GM12873 (cell line): ENCODE results near the gene LDLRAD3.

Source experiments
- TF ChIP-seq, protein P1 (sequence below): IDR thresholded peaks from 2 replicates; pipeline ENCODE4 v1.5.1; 2012; ENCODE audit warnings: low read depth, mild to moderate bottlenecking, moderate library complexity, low read length, control low read depth; ENCODE audit not compliant: insufficient read depth; ENCODE audit errors: missing control alignments

LDLRAD3 gene

DNA sequence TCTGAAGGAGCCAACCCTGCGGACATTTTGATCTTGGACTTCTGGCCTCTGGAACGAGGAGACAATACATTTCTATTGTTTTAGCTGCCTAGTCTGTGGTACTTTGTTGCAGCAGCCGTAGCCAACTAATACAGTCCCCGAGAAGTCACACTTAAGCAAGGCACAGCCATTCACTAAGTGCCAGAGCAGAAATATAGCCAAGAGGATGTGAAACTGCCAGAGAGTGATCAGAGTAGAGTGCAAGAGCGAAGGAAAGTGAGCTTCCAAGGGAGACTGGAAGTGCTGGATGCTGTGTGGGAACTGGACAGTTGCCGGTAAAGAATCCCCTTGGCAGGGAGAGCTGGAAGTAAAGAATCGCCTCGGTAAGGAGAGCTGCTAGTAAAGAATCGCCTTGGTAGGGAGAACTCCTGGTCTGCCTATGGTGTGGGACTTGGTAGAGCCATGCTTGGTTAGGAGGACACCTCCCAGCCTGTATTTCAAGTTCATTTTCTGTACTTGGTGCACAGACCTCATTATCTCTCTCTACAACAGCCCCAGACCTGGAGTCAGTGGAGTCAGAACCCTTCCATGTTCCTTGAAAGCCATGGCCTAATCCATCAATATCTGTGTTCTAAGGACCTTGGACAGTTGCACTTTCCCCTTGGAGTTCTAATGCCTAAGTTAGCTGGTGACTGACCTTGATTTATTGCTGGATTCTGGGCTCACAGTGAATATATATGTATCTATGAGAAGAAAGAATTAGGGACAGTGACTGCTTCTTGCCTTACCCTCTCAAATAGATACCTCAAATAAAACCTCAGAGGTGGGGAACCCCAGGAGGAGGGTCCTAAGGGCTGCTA lies 162.1 kb downstream of the LDLRAD3 start:
- TF ChIP-seq, protein P1, sequence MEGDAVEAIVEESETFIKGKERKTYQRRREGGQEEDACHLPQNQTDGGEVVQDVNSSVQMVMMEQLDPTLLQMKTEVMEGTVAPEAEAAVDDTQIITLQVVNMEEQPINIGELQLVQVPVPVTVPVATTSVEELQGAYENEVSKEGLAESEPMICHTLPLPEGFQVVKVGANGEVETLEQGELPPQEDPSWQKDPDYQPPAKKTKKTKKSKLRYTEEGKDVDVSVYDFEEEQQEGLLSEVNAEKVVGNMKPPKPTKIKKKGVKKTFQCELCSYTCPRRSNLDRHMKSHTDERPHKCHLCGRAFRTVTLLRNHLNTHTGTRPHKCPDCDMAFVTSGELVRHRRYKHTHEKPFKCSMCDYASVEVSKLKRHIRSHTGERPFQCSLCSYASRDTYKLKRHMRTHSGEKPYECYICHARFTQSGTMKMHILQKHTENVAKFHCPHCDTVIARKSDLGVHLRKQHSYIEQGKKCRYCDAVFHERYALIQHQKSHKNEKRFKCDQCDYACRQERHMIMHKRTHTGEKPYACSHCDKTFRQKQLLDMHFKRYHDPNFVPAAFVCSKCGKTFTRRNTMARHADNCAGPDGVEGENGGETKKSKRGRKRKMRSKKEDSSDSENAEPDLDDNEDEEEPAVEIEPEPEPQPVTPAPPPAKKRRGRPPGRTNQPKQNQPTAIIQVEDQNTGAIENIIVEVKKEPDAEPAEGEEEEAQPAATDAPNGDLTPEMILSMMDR, result no peak

DNA sequence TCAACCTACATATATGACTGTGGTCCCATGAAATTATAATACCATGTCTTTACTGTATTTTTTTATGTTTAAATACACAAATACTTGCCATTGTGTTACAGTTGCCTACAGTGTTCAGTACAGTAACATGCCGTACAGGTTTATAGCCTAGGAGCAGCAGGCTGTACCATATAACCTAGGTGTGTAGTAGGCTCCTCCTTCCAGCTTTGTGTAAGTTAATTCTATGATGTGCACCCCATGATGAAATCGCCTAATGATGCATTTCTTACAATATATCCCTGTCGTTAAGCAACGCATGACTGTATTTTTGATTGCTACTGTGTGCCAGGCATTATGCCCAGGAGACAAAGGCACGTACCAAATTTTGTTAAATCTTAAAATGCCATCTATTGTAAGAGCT lies 163.7 kb downstream of the LDLRAD3 start:
- TF ChIP-seq, protein P1, result no peak

DNA sequence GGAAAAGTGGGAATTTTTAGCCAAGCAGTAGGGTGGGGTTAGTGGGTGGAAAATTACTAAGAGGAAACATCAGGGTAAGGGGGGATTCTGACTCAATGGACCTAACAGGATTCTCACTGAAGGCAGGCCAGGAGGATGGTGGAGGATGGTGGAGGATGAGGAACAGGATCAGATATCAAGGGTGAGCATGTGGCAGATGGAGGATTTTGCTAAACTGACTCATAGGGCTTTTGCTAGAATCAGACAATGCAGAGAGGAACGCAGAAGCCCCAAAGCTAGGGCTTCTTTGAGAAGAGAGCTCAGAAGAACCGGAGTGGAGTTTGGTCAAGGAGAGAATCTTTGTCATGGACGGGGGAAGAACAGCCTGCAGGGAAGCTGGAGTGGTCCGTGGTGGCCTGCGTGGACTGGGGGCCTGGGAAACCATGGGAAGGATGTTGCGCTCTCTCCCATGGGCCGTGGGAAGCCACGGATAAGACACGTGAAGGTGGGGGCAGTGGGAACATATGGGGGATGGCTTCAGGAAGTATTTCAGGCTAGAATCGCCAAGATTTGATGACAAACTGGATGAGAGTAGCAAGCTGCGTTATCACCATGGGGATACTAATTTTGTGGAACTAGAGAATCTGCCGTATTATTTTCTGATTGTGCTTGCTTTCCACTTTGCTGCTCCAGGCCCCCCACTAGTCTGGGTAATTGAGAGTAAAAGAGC lies 165.2 kb downstream of the LDLRAD3 start:
- TF ChIP-seq, protein P1, result no peak

DNA sequence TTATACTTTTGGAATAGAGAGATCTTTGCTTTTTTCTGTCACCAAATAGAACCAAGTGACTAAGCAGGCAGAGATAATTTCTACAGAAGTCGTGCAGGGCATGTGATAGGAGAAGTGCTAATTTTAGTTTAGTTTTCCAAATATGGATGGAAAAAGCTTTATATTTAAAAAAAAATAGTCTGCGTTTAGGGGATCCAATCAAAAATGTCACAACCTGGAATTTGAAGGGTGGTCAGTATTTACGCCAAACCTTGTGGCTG lies 165.7 kb downstream of the LDLRAD3 start:
- TF ChIP-seq, protein P1, result no peak

DNA sequence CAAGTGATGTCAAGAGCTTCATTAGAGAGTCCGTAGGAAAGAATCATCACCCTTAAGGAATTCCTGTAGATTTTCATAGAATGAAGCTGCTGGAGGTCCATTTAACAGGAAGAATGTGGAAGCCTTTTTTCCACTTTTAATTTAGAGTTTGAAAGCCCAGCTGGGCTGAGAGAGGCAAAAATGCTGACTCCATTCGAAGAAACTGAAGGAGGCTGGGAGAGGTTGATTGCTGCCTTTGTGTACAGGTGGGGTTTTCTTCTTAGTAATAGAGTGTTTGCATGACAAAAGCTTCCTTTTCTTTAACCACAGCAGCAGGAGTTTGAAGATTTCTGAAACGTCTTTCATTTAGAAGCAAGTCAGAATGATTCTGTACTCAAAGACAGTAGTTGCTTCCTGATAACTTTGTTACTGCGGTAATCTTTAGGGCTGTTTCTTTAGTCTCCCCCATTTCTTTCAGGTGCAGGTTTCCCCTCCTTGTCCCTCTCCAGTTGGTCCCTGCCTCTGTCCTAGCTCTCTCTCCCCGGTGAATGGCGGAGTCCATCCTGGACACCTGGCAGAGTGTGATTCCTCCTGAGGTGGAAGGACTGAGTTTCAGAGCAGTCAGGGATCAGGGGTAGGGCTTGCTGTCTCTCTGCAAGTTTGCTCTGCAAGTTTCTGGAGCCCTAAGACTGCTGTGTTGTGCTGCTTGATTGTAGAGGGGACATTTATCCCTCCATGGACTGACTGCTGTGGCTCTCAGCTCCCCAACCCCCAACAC lies 166.2 kb downstream of the LDLRAD3 start:
- TF ChIP-seq, protein P1, result no peak

DNA sequence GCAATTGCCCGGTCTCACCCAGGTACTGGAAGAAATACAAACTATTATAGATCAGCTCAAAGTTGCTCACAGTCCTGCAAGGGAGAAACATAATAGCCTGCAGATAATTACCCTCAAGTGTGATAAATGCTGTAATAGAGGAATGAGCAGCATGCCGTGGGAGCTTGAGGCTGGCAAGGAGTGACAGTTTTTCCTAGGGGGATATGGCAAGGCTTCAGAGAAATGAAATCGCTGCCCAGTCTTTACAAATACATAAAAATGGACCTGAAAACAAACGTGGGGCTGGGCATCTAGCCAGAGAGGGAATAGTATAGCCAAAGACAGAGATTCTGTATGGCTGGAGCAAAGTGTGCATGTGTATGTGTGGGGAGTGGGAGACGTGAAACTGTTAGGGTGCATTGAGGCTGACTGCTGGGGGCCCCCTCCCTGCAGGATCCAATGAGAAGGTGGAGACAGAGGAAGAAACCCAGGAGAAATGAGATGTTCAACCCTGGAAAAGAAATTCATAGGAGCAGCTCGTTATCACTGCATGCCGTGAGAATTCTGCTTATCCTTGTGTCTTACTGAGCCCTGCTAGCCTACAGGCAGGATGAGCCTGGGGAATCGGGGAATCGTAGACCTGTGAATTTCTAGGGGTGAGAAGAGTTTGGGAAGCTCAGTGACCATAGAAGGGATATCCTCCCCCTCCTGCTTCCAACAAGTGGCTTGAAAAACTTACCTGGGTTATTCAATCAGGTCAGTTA lies 167.0 kb downstream of the LDLRAD3 start:
- TF ChIP-seq, protein P1, result no peak

DNA sequence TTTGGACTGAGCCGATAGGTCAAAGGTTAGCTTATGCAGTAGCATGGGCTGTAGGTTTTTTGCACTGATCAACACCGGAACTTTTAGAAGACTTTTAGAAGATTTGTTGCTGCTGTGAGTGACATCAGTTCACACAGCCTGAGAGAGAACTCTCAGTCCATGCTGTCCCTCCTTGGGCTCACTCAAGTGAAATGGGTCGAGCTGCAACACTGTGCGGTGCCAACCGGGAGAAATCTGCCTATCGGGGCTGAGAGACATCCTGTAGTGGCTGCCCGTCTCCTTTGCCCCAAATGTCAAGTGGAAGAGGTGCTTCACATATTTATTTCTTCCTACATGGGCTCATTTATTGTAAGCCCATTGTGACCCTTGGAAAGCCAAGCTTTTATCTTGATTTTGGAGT lies 170.2 kb downstream of the LDLRAD3 start:
- TF ChIP-seq, protein P1, result no peak
